Measurements from ENCODE around the gene ENAM.
A peak's percentile ranks its signal among the peaks of the same experiment; 100 is the strongest.
"Not testable (repeated sequence)": the region's sequence is repeated elsewhere in the genome, so short reads cannot be mapped to it uniquely, and the experiment has no call there.

The ENAM gene

DNA sequence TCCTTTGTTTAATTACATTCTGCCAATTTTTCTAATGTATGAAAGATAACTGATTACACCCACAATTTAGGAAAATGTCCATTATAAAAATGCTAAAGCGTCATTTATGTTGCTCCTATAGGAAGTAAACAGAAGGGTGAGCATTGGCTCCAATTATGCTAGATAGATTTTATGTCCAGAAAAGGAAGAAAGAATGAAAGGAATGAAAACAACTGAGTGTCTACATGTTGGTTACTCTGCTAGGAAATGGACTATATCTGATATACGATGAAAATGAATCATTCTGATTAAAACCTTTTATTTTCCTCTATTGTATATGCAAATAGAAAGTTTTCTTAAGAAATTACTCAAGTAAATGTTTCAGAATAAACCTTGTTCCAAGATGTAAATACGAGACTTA lies 1.6 kb downstream of the ENAM start:
- no peak for DNase-seq

DNA sequence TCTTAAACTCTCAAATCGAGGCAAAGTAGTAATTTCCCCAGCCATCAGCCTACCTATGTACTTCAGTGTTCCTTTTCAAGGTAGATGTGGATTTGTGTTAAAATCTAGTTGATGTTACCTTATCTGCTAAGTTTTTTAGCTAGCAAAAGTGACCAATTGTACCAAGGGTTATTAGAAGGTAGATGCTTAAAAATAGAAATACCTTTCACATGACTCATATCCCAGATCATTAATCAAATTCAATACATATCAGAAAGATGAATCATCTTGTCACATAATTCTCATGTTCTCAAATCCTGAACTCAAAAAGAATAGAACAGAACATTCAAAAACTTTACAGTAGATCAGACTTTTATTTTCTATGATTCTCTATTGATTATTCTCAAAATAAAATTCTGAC lies 3.5 kb downstream of the ENAM start:
- DNase-seq: no peak

DNA sequence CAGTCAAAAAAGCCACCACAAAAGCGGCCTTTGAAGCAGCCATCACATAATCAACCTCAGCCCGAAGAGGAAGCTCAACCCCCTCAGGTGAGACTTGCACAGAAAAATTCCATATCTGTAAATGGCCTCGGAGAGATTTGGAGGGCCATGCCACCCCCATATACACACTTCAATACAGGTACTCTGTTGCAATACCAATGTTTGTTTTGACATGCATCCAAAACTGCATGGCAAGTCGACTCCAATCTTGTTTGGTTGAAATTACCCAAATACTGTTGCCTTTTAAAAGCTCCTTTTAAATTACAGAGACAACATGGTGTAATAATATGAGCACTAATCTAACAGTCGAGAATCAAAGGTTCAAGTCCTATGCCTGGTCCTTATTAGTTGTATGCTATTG lies 5.9 kb downstream of the ENAM start:
- DNase-seq: no peak

DNA sequence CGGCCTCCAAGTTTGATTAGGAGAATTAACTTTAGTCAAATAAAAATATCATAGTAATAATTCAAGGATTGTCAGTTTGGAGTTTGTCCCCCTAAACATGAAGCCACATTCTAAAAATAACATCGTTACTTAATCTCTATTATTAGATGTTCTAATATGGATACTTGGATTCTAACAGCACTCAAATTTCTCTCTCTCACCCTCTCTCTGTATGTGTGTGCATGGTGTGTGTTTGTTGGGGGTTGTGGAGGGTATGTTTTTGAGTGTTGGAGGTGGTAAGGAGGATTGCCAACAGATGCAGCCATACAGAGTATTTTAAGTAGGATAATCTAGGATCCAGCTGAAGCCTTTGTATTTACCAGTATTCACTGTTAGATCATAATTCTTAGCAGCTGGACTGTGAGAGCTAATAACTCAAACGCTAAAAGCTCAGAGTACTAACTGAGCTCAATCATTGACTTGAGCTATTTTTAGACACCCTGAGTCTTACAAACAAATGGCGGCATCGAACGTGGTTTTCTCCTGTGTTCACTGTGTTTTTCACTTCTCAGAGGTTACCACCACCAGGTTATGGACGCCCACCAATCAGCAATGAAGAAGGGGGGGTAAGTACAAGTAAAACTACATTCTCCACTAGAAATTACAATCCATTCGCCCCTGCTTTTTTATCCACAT lies 8.8 kb downstream of the ENAM start:
- no peak for DNase-seq

DNA sequence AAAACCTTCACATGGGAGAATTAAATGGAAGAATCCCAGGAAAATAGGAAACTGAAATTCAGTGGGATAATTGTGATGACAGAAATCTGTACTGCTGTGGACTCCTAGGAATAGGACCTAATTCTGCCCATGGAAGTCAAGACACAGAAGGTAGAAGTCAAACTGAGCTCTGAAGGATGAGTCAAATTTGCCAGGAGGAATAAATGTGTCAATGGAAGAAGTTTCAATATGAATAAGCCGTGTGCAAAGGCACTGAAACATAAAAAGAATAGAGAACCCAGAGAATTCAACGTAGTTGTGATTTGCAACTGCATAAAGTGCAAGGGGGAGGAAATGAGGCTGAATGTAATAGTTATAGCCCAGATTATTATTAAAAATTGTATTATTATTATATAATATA lies 11.6 kb downstream of the ENAM start:
- DNase-seq: no peak

DNA sequence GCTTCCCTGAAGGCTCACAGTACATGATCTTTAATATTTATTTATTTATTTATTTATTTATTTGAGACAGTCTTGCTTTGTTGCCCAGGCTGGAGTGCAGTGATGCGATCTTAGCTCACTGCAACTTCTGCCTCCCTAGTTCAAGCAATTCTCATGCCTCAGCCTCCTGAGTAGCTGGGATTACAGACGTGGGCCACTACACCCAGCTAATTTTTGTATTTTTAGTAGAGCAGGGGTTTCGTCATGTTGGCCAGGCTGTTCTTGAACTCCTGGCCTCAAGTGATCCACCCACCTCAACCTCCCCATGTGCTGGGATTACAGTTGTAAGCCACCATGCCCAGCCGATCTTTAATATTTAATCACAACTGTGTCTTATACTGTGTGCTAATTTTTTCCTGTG lies 22.2 kb downstream of the ENAM start:
- DNase-seq: not testable (repeated sequence)

DNA sequence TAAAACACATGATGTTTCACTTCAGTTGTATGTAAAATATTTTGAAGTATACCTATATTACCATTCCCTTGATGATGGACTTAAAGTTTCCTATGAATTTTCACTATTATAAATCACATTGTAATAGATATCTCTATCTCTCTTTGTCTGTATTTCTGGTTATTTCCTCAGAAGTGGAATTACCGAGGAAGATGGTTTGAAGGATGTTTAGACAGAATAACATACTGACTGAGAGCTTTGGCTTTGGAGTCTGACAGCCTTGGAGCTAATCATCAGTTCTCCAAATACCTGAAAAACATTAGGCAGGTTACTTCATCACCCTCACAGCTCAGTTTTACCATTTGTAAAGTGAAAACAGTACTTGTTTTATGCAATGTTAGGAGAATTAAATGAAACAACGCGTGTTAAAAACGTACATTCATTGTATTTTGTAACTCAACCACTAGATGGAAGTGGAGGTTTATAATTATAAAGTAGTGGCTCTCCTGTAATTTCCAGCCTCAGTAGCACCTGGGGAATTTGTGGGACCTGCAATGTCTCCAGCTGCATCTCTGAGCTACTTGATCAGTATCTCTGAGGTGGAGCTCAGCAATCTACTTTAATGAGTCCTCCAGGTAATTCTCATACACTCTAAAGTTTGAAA lies 23.4 kb downstream of the ENAM start:
- peak in 1 of 2 donors; percentile 6 for DNase-seq

DNA sequence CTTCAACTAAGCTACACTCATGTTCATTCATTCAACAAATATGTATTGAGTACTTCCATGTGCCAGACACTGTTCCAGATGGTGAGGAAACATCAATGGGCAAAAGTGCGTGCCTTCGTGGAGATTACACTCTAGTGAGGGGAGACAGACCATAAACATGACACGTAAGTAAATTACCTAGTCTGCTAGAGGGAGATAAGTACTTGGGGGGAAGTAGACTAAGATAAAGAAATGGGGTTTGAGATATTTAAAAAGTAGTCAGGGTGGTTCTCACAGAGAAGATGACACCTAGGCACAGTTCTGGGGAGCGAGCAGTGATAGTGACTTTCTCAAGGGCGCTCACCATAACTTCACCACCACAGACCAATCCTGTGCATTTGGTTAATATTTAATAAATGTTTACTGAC lies 26.1 kb downstream of the ENAM start:
- no peak for DNase-seq

DNA sequence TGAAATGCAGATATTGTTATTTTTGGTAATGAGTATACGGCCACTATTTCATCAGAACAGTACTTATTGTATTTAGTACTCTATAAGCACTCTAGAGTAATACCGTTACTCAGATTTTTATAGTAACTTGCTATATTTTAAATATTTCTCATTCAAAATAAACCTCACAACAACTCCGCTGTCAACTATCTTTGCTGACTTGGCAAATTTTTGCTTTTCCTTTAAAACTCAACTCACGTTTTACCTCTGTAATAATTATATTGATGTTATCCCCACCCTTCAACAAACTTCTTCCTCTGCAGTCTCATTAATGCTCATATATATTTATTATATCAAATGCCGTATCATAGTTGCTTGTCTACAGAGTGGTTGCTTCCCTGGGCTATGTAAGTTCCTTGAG lies 28.8 kb downstream of the ENAM start:
- DNase-seq: no peak

DNA sequence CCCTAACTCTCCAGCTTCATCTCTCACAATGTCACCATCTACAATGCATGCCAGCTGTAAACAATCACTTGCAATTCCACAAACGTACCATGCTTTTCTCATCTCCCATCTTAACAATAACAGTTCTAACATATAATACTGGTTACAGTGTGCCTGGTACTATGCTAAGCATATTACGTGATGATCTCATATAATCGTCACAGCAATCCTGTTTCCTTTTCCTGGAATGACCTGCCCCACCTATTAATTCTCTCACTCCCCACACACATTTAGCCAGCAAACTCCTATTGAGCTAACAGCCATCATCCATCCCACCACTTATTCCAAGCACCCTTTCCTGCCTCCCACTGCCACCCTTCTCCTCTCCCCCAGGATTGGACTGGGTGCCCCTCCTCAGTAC lies 29.9 kb downstream of the ENAM start:
- no peak for DNase-seq

DNA sequence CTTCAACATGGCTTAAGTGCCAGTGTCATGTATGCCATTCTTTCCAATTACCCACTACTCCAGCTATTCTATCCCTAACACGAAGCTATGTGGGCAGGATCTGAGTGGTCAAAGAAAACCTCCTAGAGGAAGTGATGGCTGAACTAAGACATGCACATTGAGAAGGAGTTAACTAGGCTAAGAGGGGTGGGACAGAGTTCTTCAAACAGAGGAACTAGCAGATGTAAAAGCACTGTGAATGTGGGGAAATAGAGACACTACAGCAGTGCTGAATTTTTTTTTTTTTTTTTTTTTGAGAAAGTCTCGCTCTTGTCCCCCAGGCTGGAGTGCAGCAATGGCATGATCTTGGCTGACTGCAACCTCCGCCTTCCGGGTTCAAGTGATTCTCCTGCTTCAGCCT lies 31.6 kb downstream of the ENAM start:
- no peak for DNase-seq

DNA sequence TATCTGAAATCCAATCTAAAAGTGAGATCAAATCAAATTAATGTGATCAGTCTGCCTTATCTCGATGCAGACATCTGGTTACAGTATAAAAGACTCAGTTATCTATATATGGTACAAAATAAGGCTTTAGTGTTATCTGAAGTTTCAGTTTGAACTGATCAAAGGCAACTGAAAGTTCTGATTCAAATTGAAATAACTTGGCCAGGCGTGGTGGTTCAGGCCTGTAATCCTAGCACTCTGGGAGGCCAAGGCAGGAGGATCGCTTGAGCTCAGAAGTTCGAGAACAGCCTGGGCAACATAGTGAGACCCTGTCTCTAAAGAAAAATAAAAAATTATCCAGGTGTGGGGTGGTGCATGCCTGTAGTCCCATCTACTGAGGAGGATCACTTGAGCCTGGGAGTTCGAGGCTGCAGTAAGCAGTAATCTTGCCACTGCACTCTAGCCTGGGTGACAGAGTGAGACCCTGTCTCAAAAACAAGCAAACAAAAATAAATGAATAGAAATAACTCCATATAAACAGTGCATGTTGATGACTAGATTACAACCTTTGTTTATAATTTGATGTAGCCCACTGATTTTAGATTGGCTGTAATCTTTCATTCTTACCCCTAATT lies 32.9 kb downstream of the ENAM start:
- DNase-seq: not testable (repeated sequence)

DNA sequence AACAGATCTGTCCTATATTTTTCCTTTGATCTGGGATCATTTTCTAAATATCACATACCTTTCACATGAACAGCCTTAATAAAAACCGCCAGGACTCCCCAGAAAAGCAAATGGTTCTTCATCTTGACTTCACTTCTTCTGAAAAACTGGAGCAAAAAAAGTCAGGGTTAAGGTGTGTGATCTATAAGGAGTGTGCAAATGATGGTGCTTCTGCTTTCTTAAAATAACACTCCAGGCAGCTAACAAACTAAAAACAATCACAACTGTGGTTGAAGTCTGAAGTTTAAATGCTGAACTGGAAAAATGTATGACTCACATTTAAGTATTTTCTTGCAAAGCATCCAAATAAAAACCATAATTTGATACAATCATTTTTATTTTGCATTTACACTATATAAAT lies 37.8 kb downstream of the ENAM start, which contains the start of gene JCHAIN:
Gene JCHAIN, minus strand, starts transcription at position 140 of the 400 bp plus-strand sequence. Its CDS starts 18 bp downstream, at position 122.
- DNase-seq: peak in 1 of 2 donors; percentile 29

DNA sequence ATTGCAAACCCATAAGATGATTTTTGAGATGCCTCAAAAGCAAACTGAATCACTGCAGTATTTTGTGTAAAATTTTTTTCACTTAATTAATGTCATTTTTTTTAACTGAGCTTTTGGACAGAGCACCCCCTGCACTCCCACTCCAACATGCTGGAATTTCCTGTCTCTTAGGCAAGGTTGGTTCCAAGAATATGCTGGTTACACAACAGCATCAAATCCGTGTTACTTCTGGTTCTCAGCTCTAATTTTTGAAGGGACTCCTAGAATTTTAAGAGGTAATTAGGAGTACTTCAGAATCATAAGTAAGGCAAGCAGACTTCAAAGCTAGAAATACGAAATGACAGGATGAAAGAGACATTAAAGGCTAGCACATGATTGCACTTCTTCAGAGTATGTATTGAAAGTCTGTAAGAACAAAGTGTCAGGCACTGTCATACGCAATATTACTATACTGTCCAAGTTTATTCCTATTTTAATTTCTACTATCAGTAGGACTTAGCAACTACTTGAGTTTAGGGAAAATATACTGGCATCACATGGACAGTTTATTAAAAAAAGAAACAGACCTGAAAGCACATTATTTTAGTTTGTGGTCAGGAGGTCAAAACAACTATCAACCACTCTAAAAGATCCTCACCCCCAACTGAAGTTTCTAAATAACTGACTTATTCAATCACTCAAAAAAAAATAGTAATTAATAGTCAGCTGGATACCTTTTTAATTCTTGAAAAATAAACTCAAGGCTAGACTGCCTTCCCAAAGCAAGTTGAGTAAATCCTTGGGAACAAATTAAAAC lies 39.4 kb downstream of the ENAM start:
- DNase-seq: no peak

DNA sequence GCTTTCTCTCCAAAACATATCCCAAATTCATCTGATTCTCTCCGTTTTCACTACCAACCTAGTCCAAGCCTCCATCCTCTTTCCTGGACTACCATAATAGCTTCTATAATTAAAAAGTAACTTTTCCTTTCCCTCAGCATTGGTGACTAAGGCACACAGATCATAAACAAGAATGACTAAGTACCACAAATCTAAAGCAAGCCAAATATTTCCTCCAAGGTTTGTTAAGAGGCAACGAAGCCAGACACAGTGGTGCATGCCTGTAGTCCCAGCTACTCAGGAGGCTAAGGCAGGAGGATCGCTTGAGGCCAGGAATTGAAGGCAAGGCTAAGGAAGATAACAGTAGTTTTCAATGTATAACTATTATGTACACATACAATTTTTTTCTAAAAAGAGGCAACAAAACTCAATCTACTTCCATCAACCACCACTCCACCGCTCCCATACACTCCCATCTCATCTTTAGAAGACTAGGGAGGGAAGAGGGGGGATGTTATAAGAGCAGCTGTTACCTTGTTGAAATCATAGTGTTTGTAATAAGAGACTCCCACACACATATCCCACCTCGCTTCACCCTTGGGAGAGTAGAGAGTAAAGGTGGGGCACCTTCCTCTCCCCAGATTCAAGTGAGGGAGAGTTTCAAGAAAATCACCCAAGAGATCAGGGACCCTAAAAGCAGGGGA lies 41.9 kb downstream of the ENAM start:
- no peak for DNase-seq

DNA sequence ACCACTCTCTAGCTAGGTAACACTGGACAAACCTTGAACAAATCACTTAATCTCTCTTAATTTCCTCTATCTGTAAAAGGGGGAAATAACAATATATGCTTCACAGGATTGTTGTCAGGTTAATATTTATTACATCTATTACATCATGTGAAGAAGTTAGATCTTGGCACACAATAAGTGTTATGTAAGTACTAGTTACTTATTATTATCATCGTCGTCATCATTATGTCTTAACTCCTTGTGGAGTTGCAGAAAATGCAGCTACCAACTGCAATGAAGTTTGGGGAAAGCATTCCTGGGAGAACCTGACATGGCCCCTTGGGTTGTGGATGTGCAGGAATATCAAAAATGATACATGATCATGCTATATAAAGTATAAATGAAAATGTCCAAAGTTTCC lies 42.5 kb downstream of the ENAM start:
- no peak for DNase-seq

DNA sequence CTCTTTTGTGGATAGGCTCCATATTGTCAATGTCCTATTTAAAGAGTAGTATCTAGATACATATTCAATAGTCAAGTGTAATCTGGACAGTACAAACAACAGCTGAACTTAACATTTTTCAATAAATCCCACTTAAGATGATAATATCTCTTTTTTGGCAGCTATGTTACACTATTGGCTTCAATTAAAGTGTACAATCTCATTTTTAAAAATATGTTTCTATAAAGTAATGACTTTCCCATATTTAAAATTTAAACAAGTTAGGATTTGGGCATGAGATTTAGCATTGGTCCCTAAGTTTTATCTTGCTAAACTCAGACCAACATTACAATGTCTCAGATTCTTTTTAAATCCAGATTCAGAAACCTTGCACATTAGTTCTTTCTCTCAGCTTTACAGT lies 45.6 kb downstream of the ENAM start:
- DNase-seq: no peak

DNA sequence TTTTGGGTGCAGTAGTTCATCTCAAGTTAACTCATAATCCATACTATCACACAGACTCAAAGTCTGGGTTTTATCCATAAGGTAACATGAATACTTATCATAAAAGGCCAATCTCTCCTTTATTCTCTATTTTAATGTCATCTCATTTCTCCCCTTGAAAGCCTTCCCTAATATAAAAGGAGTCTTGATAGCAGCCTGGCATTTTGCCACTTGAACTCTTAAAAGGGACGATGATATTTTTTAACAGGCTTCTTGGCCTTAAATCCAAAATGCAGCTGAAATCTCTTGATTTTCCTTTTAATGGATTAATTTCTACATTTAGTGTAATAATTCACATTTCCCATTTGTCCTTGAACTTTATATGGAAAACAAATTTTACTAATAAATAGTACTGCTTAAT lies 46.2 kb downstream of the ENAM start:
- no peak for DNase-seq

DNA sequence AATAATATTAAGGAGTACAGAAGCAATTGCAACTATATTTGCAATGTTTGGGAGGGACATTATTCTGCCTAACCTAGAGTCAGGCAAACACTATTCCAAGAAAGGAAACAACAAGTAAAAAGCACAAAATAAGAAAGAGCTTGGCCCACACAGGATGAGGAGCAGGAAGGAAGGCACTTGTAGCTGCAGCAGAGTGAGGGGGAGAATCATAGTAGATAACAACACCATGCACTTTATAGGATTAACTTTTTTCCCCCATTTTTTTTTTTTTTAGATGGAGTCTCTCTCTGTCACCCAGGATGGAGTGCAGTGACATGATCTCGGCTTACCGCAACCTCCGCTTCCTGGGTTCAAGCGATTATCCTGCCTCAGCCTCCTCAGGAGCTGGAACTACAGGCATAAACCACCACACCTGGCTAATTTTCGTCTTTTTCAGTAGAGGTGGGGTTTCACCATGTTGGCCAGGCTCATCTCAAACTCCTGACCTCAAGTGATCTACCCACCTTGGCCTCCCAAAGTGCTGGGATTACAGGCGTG lies 48.1 kb downstream of the ENAM start:
- no peak for DNase-seq

DNA sequence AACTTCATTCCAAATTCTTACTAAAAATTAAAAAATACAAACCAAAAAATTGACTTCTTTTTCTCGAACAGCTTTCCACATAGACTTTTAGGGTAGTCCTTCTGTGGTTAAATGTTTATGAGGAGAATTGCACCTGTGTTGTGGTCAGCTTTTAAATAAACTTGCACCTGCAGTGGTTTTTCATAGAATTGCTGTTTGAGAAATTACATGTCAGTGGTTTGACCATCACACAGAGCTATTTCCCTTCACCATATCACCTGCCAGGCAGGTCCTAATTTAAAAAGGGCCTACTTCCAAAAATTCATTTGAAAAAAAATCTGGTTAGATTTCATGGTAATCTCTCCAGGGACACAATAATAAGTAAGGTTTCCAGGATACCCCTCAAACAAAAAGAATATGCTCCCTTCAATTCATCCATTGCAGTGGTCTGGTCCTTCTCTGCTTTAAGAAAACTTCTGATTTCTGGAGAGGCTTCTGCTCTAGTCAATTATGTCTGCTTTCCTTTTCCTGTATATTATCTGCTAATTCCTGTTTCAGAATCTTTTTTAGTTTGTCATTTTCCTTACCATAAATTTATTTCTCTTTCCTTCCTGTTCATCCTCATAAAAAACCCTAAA lies 49.9 kb downstream of the ENAM start:
- DNase-seq: no peak

DNA sequence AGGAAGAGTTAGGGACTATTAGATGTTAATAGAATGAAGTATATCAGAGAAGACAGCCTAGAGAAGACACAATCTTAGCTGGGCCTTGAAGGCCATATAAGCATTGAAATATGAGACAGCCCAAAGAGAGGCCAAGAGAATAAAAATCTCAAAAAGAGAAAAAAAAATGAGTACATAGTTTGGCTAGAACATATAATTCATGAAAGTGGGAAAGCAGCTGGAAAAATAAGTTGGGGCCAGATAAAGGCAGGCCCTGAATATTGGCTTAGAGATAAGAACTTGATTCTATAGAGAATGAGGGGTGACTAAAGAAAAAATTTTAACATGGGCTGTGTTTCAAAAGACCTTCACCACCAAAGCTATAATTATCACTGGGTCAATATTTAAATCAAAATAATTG lies 52.4 kb downstream of the ENAM start:
- no peak for DNase-seq

DNA sequence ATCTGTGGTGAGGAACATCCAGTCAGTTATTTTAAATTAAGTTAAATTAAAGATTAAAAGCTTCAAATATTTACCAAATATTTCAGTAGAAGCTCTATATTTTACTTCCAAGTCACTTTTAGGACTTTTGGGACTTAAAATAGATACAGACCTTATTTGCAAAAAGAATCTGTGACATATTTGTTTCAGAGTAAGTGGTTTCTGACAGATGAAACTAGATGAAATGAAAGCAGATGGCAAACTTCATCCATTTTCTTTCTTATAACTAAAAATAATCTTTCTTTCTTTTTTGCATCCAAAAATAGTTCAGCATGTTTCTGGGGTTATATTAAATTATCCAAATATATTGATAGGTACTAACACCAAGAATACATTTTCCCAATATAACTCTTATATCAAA lies 53.2 kb downstream of the ENAM start:
- no peak for DNase-seq

Measured in bone marrow (tissue), 2 donors.